Loucy (cell line): ENCODE measurements around the gene NMB.

Source experiments
- CTCF ChIP-seq: fragments of 200-600 bp; sonication (generic); conservative IDR thresholded peaks from 2 replicates; pipeline ENCODE4 v1.5.1; 2014; ENCODE audit warnings: mild to moderate bottlenecking, antibody characterized with exemption, low read length
- EZH2phosphoT487 ChIP-seq: fragments of 200-600 bp; IDR thresholded peaks from 2 replicates; pipeline ENCODE4 v1.6.1; 2018; ENCODE audit warnings: antibody characterized with exemption, mild to moderate bottlenecking, moderate library complexity, borderline replicate concordance

GRCh38 chr15:84699538-84700191 is 41.7 kb upstream of the NMB start:
- TF ChIP-seq CTCF (no peak), EZH2phosphoT487 (no peak)
